H9 (cell line): Measurements from ENCODE around the gene SMC1B. TPM values are rescaled to one million over a fixed set of nuclear protein-coding genes. Genes with fewer than 3 reads are reported as not detected.

Source experiments
- DNase-seq: peaks from one replicate; pipeline ENCODE4 v3.0.0-alpha.2; 2017
- H2AFZ ChIP-seq: one replicate; pipeline ENCODE4 v1.6.1; 2013; ENCODE audit warnings: mild to moderate bottlenecking, low read length, control low read depth, moderate library complexity
- H2AK5ac ChIP-seq: 2 replicates; pipeline ENCODE4 v1.6.1; 2013; ENCODE audit warnings: low read length, control low read depth, mixed read lengths; ENCODE audit not compliant: insufficient read length
- H2BK120ac ChIP-seq: one replicate; pipeline ENCODE4 v1.6.1; 2013; ENCODE audit warnings: low read depth, mild to moderate bottlenecking, low read length, control low read depth, inconsistent platforms; ENCODE audit not compliant: poor library complexity, severe bottlenecking
- H2BK12ac ChIP-seq: 2 replicates; pipeline ENCODE4 v1.6.1; 2013; ENCODE audit warnings: low read length, control low read depth, mixed read lengths, low read depth; ENCODE audit not compliant: insufficient read length
- H2BK15ac ChIP-seq: 2 replicates; pipeline ENCODE4 v1.6.1; 2013; ENCODE audit warnings: low read depth, low read length, control low read depth
- H2BK20ac ChIP-seq: one replicate; pipeline ENCODE4 v1.6.1; 2013; ENCODE audit warnings: low read depth, mild to moderate bottlenecking, low read length, control low read depth, inconsistent platforms; ENCODE audit not compliant: poor library complexity, severe bottlenecking
- H2BK5ac ChIP-seq: 2 replicates; pipeline ENCODE4 v1.6.1; 2013; ENCODE audit warnings: low read length, control low read depth, mixed read lengths; ENCODE audit not compliant: insufficient read length
- H3K14ac ChIP-seq: 2 replicates; pipeline ENCODE4 v1.6.1; 2013; ENCODE audit warnings: low read length, control low read depth; ENCODE audit not compliant: insufficient read depth
- H3K18ac ChIP-seq: 2 replicates; pipeline ENCODE4 v1.6.1; 2013; ENCODE audit warnings: low read depth, mild to moderate bottlenecking, mixed read lengths, low read length, control low read depth; ENCODE audit not compliant: insufficient read length
- H3K23ac ChIP-seq: 2 replicates; pipeline ENCODE4 v1.6.1; 2013; ENCODE audit warnings: low read length, control low read depth, mixed read lengths, low read depth; ENCODE audit not compliant: insufficient read length
- H3K23me2 ChIP-seq: 2 replicates; pipeline ENCODE4 v1.6.1; 2013; ENCODE audit warnings: low read depth, mild to moderate bottlenecking, mixed read lengths, low read length, control low read depth; ENCODE audit not compliant: insufficient read length, poor library complexity, severe bottlenecking
- H3K27ac ChIP-seq: 2 replicates; pipeline ENCODE4 v1.5.1; 2013; ENCODE audit warnings: low read length, control low read depth, mixed read lengths, low read depth; ENCODE audit not compliant: insufficient read length
- H3K27me3 ChIP-seq: 2 replicates; pipeline ENCODE4 v1.6.1; 2013; ENCODE audit warnings: low read length, control low read depth, inconsistent platforms; ENCODE audit not compliant: insufficient read depth
- H3K4ac ChIP-seq: 2 replicates; pipeline ENCODE4 v1.6.1; 2013; ENCODE audit warnings: low read depth, mild to moderate bottlenecking, control low read depth, inconsistent platforms, low read length, moderate library complexity
- H3K4me1 ChIP-seq: 2 replicates; pipeline ENCODE4 v1.6.1; 2013; ENCODE audit warnings: low read length, control low read depth, inconsistent platforms; ENCODE audit not compliant: insufficient read depth
- H3K4me2 ChIP-seq: 2 replicates; pipeline ENCODE4 v1.6.1; 2013; ENCODE audit warnings: low read length, control low read depth, mixed read lengths; ENCODE audit not compliant: insufficient read length, insufficient read depth
- H3K56ac ChIP-seq: 2 replicates; pipeline ENCODE4 v1.6.1; 2013; ENCODE audit warnings: low read depth, mild to moderate bottlenecking, mixed read lengths, low read length, control low read depth; ENCODE audit not compliant: insufficient read length
- H3K79me1 ChIP-seq: 2 replicates; pipeline ENCODE4 v1.6.1; 2013; ENCODE audit warnings: low read depth, mild to moderate bottlenecking, moderate library complexity, low read length, control low read depth, inconsistent platforms; ENCODE audit not compliant: insufficient read depth, poor library complexity, severe bottlenecking
- H3K79me2 ChIP-seq: 2 replicates; pipeline ENCODE4 v1.6.1; 2013; ENCODE audit warnings: low read length, control low read depth, inconsistent platforms; ENCODE audit not compliant: insufficient read depth
- H3K9ac ChIP-seq: 2 replicates; pipeline ENCODE4 v1.6.1; 2013; ENCODE audit warnings: low read length, control low read depth, mixed read lengths; ENCODE audit not compliant: insufficient read length; ENCODE audit errors: extremely low read depth
- H3K9me3 ChIP-seq: one replicate; pipeline ENCODE4 v1.6.1; 2013; ENCODE audit warnings: low read depth, low read length, inconsistent platforms; ENCODE audit not compliant: control insufficient read depth
- H3T11ph ChIP-seq: one replicate; pipeline ENCODE4 v1.6.1; 2013; ENCODE audit warnings: mild to moderate bottlenecking, low read length, control low read depth, inconsistent platforms
- H4K20me1 ChIP-seq: one replicate; pipeline ENCODE4 v1.6.1; 2013; ENCODE audit not compliant: control insufficient read depth, insufficient read length, insufficient read depth
- H4K5ac ChIP-seq: 2 replicates; pipeline ENCODE4 v1.6.1; 2013; ENCODE audit warnings: low read depth, mild to moderate bottlenecking, mixed read lengths, low read length, control low read depth; ENCODE audit not compliant: insufficient read length
- H4K8ac ChIP-seq: replicated peaks from 2 replicates; pipeline ENCODE4 v1.6.1; 2013; ENCODE audit warnings: low read length, control low read depth, mixed read lengths, low read depth; ENCODE audit not compliant: insufficient read length
- H4K91ac ChIP-seq: 2 replicates; pipeline ENCODE4 v1.6.1; 2013; ENCODE audit warnings: low read depth, mild to moderate bottlenecking, moderate library complexity, mixed read lengths, low read length, control low read depth; ENCODE audit not compliant: insufficient read length
- H3K27ac Mint-ChIP-seq, 3 experiments: 2 replicates in 2 of 3; 3 replicates in 1 of 3; pipeline ENCODE4 v1.8.0; 2020 to 2021; ENCODE audit warnings: mixed read lengths in 3 of 3, mild to moderate bottlenecking in 1 of 3, moderate library complexity in 1 of 3
- H3K27me3 Mint-ChIP-seq: 2 replicates; pipeline ENCODE4 v1.8.0; 2021; ENCODE audit warnings: low read depth, mild to moderate bottlenecking, moderate library complexity, mixed read lengths
- H3K36me3 Mint-ChIP-seq, 3 experiments: 2 replicates in 2 of 3; 3 replicates in 1 of 3; pipeline ENCODE4 v1.8.0; 2020 to 2021; ENCODE audit warnings: low read depth in 3 of 3, mixed read lengths in 3 of 3; ENCODE audit not compliant: insufficient read depth in 1 of 3
- H3K4me1 Mint-ChIP-seq, 2 experiments: 2 replicates each; pipeline ENCODE4 v1.8.0; 2020; ENCODE audit warnings: mixed read lengths in 2 of 2
- H3K4me3 Mint-ChIP-seq, 2 experiments: 2 replicates in 1 of 2; 3 replicates in 1 of 2; pipeline ENCODE4 v1.8.0; 2020 to 2021; ENCODE audit warnings: mild to moderate bottlenecking in 2 of 2, mixed read lengths in 2 of 2, moderate library complexity in 1 of 2
- H3K9me3 Mint-ChIP-seq, 2 experiments: 2 replicates in 1 of 2; 3 replicates in 1 of 2; pipeline ENCODE4 v1.8.0; 2020; ENCODE audit warnings: mild to moderate bottlenecking in 2 of 2, mixed read lengths in 2 of 2, moderate library complexity in 1 of 2
- CTCF ChIP-seq: fragments of 200-600 bp; sonication (generic); conservative IDR thresholded peaks from 3 replicates; pipeline ENCODE4 v1.8.0; 2021; ENCODE audit warnings: antibody characterized with exemption, mild to moderate bottlenecking
- WGBS: extraction: QIAGEN DNeasy Blood & Tissue Kit; methylation state at CpG from one replicate; pipeline ENCODE4 v1.1.7; 2013; ENCODE audit warnings: missing lambda C conversion rate, low lambda C conversion rate, mixed read lengths; ENCODE audit not compliant: insufficient read length; ENCODE audit errors: extremely low coverage; 5-methylcytosine and 5-hydroxymethylcytosine counted together
- total RNA-seq: library from RNA; stranded (reverse); gene quantifications from 2 replicates; pipeline ENCODE4 v1.2.1, GENCODE V29; 2021

Gene SMC1B
- total RNA-seq, 1 experiment from 2014 or later, result not detected

- H3K36me3 Mint-ChIP-seq, result no peaks in the 10 kb centered on the region
- Histone ChIP-seq H3T11ph (no peak overlapping the region), H3K4me2 (no peak overlapping the region), H4K91ac (no peak overlapping the region), H3K9ac (no peak overlapping the region), H2BK20ac (no peak overlapping the region), H3K79me1 (no peaks in the 10 kb centered on the region), H3K14ac (no peak overlapping the region), H2AK5ac (no peak overlapping the region), H3K4me1 (no peaks in the 10 kb centered on the region), H3K56ac (no peak overlapping the region), H2BK120ac (no peak overlapping the region), H3K18ac (no peak overlapping the region), H4K8ac (no peak overlapping the region), H4K5ac (no peak overlapping the region), H3K4ac (no peak overlapping the region), H2BK12ac (no peak overlapping the region), H3K27me3 (no peaks in the 10 kb centered on the region), H3K23me2 (no peaks in the 10 kb centered on the region), H2AFZ (no peak overlapping the region), H3K23ac (no peak overlapping the region), H2BK15ac (no peak overlapping the region), H3K79me2 (no peaks in the 10 kb centered on the region), H3K9me3 (no peaks in the 10 kb centered on the region), H4K20me1 (no peaks in the 10 kb centered on the region), H2BK5ac (no peak overlapping the region), H3K27ac (no peak overlapping the region)
- no peaks in the 10 kb centered on the region for H3K9me3 Mint-ChIP-seq
- no CpG with 5 or more reads among the region's 8 CpGs for WGBS
- no peaks in the 10 kb centered on the region for H3K4me1 Mint-ChIP-seq
- DNase-seq, result no peak
- peaks cover 12% of the 10 kb centered on the region for H3K27me3 Mint-ChIP-seq
- no peak for TF ChIP-seq CTCF
- no peak overlapping the region for H3K27ac Mint-ChIP-seq
- H3K4me3 Mint-ChIP-seq, result no peak overlapping the region
Observed at GRCh38 chr22:45452565-45453379, 39.4 kb upstream of the SMC1B start.
